Kidney (tissue), 14 donors: ENCODE measurements around the gene LGALS9. TPM values are rescaled to one million over a fixed set of nuclear protein-coding genes. Genes with fewer than 3 reads are reported as not detected.

ENCODE experiments used
- DNase-seq, 5 donors: peaks; one replicate each; pipeline ENCODE4 v3.0.0-alpha.2; 2013 to 2020
- FAIRE-seq: peaks from 2 replicates; lab custom pipeline; 2012; peaks lifted over from hg19 to GRCh38; lab: Jason Lieb, UNC
- H3K27ac ChIP-seq, 2 donors: one replicate each; pipeline ENCODE4 v1.7.0; 2013; ENCODE audit warnings: low read depth in 2 of 2, low read length in 2 of 2, inconsistent platforms in 1 of 2
- H3K27me3 ChIP-seq: one replicate; pipeline ENCODE4 v1.7.1; 2013; ENCODE audit warnings: low read length, inconsistent platforms; ENCODE audit not compliant: control insufficient read depth, insufficient read depth
- H3K36me3 ChIP-seq, 3 donors: one replicate each; pipeline versions ENCODE4 v1.7.0 to v1.7.1; 2013; ENCODE audit warnings: low read length in 3 of 3, control low read depth in 1 of 3, inconsistent platforms in 1 of 3; ENCODE audit not compliant: insufficient read depth in 3 of 3, control insufficient read depth in 2 of 3
- H3K4me1 ChIP-seq, 3 donors: one replicate each; pipeline versions ENCODE4 v1.7.0 to v1.7.1; 2013; ENCODE audit warnings: low read length in 3 of 3, inconsistent platforms in 1 of 3, low read depth in 1 of 3; ENCODE audit not compliant: control insufficient read depth in 2 of 3, insufficient read depth in 2 of 3
- H3K4me3 ChIP-seq, 3 donors: one replicate each; pipeline versions ENCODE4 v1.7.0 to v1.8.1; 2013; ENCODE audit warnings: low read length in 3 of 3, control low read depth in 1 of 3, inconsistent platforms in 1 of 3
- H3K9ac ChIP-seq, 3 donors: one replicate each; pipeline versions ENCODE4 v1.7.0 to v1.7.1; 2013; ENCODE audit warnings: low read length in 3 of 3, control low read depth in 1 of 3, inconsistent platforms in 1 of 3
- H3K9me3 ChIP-seq, 3 donors: one replicate each; pipeline versions ENCODE4 v1.7.0 to v1.7.1; 2013; ENCODE audit warnings: low read length in 3 of 3, control low read depth in 1 of 3, inconsistent platforms in 1 of 3; ENCODE audit not compliant: control insufficient read depth in 2 of 3, insufficient read depth in 1 of 3
- intact Hi-C: fragments of 100-400 bp; cut with DNase I; formaldehyde crosslinking; loops from one replicate; pipeline ENCODE4 v1.11.1; 2022
- polyA plus RNA-seq: library from polyadenylated mRNA; stranded (reverse); fragments of 350-450 nt; fragmentation: Illumina TruSeq; extraction: RNeasy Lipid Tissue Mini Kit (QIAGEN cat#74804); gene quantifications from one replicate; pipeline ENCODE4 v1.2.3, GENCODE V29; 2014; ENCODE audit warnings: low read depth, low replicate concordance; ENCODE audit not compliant: insufficient read depth
- total RNA-seq: library from RNA; stranded (reverse); fragmentation: NEBNext Ultra II Directional; extraction: Animal tissue kit (Norgen Biotek cat#: 25700); gene quantifications from one replicate; pipeline ENCODE4 v1.2.1, GENCODE V29; 2021
- TF ChIP-seq, protein P1 (sequence below): IDR thresholded peaks from 3 replicates; pipeline ENCODE4 v1.5.1; 2012; ENCODE audit warnings: mild to moderate bottlenecking, moderate library complexity, borderline replicate concordance; ENCODE audit not compliant: insufficient read depth; ENCODE audit errors: extremely low read depth
- donor health status: control.
- donor health status: control.
- donor health status: control.
- donor health status: control.
- donor health status: control.
- donor health status: DM: yes; HTN: yes; CAD: no.
- donor health status: Normal renal cell carcinoma (clear cell type).

The LGALS9 gene
- total and polyA plus RNA-seq, 2 donors from 2014 or later = 16.4 to 50.8 TPM

DNA sequence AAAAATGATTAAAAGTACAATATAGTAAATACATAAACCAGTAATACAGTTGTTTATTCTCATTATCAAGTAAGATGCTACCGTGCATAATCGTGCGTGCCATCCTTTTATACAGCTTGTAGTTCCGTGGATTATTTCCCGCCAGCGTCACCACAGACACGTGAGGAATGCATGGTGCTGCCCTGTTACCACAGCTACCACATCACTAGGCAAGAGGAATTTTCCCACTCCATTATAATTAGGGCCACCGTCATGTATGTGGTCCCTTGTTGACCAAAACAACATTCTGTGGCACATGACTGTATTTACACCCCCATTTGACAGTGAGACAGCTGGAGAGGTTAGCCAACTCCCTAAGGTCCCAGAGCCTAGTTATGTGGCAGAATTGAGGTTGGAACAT is 30.5 kb upstream of the LGALS9 start:
- H3K36me3 ChIP-seq = peaks cover 3 to 14% (median 6%) of the 10 kb centered on the region in 3 donors
- no peak overlapping the region for H3K27ac ChIP-seq
- FAIRE-seq (no peak), DNase-seq (no peak)
- TF ChIP-seq, protein P1, sequence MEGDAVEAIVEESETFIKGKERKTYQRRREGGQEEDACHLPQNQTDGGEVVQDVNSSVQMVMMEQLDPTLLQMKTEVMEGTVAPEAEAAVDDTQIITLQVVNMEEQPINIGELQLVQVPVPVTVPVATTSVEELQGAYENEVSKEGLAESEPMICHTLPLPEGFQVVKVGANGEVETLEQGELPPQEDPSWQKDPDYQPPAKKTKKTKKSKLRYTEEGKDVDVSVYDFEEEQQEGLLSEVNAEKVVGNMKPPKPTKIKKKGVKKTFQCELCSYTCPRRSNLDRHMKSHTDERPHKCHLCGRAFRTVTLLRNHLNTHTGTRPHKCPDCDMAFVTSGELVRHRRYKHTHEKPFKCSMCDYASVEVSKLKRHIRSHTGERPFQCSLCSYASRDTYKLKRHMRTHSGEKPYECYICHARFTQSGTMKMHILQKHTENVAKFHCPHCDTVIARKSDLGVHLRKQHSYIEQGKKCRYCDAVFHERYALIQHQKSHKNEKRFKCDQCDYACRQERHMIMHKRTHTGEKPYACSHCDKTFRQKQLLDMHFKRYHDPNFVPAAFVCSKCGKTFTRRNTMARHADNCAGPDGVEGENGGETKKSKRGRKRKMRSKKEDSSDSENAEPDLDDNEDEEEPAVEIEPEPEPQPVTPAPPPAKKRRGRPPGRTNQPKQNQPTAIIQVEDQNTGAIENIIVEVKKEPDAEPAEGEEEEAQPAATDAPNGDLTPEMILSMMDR = no peak
- no peaks in the 10 kb centered on the region for H3K9me3 ChIP-seq
- no peaks in the 10 kb centered on the region for H3K27me3 ChIP-seq
- H3K4me3 ChIP-seq = no peak overlapping the region
- H3K9ac ChIP-seq = no peak overlapping the region
- H3K4me1 ChIP-seq = peaks cover 0 to 7% (median 0%) of the 10 kb centered on the region in 3 donors
- intact Hi-C loops = no loop called here

DNA sequence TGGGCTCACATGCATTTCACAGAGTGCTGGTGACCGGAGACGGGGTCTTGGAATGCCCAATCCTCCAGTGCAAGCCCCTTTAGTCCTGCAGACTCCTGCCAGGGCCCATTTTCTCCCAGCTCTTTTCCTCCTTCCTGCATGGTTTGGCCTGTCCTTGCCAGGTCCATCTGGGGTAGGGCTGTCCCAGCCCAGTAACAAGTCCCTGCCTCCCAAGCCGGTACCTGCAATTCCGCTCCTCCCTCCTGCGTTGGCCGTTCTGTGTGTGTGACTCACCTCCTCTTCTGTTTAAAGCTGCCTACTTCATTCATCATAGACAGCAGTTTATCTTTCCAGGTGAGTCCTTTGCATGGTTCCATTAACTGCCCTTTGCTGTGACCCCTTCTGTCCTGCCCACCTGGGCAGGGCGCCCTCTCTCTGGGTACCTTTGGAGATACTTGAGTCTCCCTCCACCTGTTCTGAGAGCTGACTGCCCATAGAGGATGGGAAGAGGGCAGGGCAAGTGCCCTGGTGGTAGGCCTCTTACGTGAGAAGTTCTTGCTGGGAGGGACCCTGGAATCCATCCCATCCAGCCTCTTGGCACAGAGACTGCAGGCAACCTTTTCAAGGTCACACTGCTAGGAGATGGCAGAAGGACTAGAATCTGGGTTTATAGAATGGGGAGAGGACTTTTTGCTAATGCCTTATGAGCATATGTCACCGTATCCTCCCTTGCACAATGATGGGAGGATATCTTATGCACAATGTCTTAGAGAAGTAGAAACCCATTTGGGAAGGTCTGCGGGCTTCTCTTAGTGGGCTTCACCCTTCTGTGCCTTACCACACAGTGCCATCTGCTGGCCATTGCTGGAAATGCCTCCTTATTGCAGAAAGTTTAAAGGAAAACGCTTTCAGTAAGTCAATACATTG is 29.7 kb upstream of the LGALS9 start:
- FAIRE-seq = no peak
- Histone ChIP-seq H3K36me3 (peaks cover 1 to 14% (median 3%) of the 10 kb centered on the region in 3 donors), H3K4me1 (peaks cover 0 to 7% (median 4%) of the 10 kb centered on the region in 3 donors), H3K4me3 (no peak overlapping the region), H3K27me3 (no peaks in the 10 kb centered on the region), H3K9me3 (no peaks in the 10 kb centered on the region), H3K9ac (no peak overlapping the region), H3K27ac (no peak overlapping the region)
- TF ChIP-seq, protein P1 = peak; percentile 96
- DNase-seq = peak; percentile 54 to 92 (median 88)
- intact Hi-C loops = no loop called here

DNA sequence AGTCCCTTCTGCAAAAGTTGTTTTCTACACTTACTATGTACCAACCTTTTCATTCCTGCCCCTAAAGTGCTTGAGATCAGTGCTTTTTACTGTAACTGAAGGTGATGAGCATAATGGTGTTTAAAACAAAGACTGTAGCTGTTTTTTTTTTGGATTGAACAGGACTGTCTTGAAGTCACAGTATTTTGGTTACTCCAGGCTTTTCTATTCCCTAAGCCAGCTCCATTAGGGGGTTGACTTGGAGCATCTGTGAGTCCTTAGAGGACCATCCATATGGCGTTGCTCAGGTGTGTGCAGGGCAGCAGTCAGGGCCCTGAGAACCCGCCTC is 29.0 kb upstream of the LGALS9 start:
- TF ChIP-seq, protein P1 = no peak
- intact Hi-C loops = no loop called here
- Histone ChIP-seq H3K9ac (no peak overlapping the region), H3K27ac (no peak overlapping the region), H3K27me3 (no peaks in the 10 kb centered on the region), H3K4me1 (peaks cover 0 to 7% (median 6%) of the 10 kb centered on the region in 3 donors), H3K4me3 (no peak overlapping the region), H3K36me3 (peaks cover 0 to 14% (median 3%) of the 10 kb centered on the region in 3 donors), H3K9me3 (no peaks in the 10 kb centered on the region)
- DNase-seq = no peak
- FAIRE-seq = no peak
